ENCODE data around the gene XRCC4. TPM values are rescaled to one million over a fixed set of nuclear protein-coding genes. Genes with fewer than 3 reads are reported as not detected.

Gene XRCC4
- total RNA-seq, 1 donor from 2014 or later, result 12.9 TPM

GRCh38 chr5:83370957-83371356 is 293.6 kb downstream of the XRCC4 start:
- Mint-ChIP-seq H3K4me3 (ENCODE audit: low read depth) (no peak overlapping the region), H3K36me3 (ENCODE audit: insufficient read depth) (no peaks in the 10 kb centered on the region), H3K4me1 (ENCODE audit: low read depth) (peaks cover 24% of the 10 kb centered on the region), H3K27me3 (peaks cover 17% of the 10 kb centered on the region), H3K27ac (no peak overlapping the region), H3K9me3 (ENCODE audit: low read depth) (peaks cover 8% of the 10 kb centered on the region)
- no peak for DNase-seq (ENCODE audit: low spot score, unreplicated experiment)
- TF ChIP-seq CTCF (IDR thresholded peaks at IDR 0.05; ENCODE audit: unreplicated experiment), result no peak

- H3K4me1 Mint-ChIP-seq (ENCODE audit: low read depth), result peaks cover 24% of the 10 kb centered on the region
- no peak overlapping the region for H3K27ac Mint-ChIP-seq
- H3K9me3 Mint-ChIP-seq (ENCODE audit: low read depth), result peaks cover 8% of the 10 kb centered on the region
- H3K36me3 Mint-ChIP-seq (ENCODE audit: insufficient read depth), result no peaks in the 10 kb centered on the region
- no peak for DNase-seq (ENCODE audit: low spot score, unreplicated experiment)
- no peak for TF ChIP-seq CTCF (IDR thresholded peaks at IDR 0.05; ENCODE audit: unreplicated experiment)
- H3K4me3 Mint-ChIP-seq (ENCODE audit: low read depth), result no peak overlapping the region
- peaks cover 17% of the 10 kb centered on the region for H3K27me3 Mint-ChIP-seq
Observed at GRCh38 chr5:83371726-83372125, 294.4 kb downstream of the XRCC4 start.

GRCh38 chr5:83374547-83374946 is 297.2 kb downstream of the XRCC4 start:
- Mint-ChIP-seq H3K4me1 (ENCODE audit: low read depth) (peaks cover 24% of the 10 kb centered on the region), H3K27ac (no peak overlapping the region), H3K9me3 (ENCODE audit: low read depth) (peaks cover 6% of the 10 kb centered on the region), H3K4me3 (ENCODE audit: low read depth) (no peak overlapping the region), H3K27me3 (peaks cover 31% of the 10 kb centered on the region), H3K36me3 (ENCODE audit: insufficient read depth) (no peaks in the 10 kb centered on the region)
- no peak for TF ChIP-seq CTCF (IDR thresholded peaks at IDR 0.05; ENCODE audit: unreplicated experiment)
- no peak for DNase-seq (ENCODE audit: low spot score, unreplicated experiment)

- peaks cover 6% of the 10 kb centered on the region for H3K9me3 Mint-ChIP-seq (ENCODE audit: low read depth)
- no peaks in the 10 kb centered on the region for H3K36me3 Mint-ChIP-seq (ENCODE audit: insufficient read depth)
- peaks cover 36% of the 10 kb centered on the region for H3K27me3 Mint-ChIP-seq
- no peak overlapping the region for H3K4me3 Mint-ChIP-seq (ENCODE audit: low read depth)
- DNase-seq (ENCODE audit: low spot score, unreplicated experiment), result no peak
- TF ChIP-seq CTCF (IDR thresholded peaks at IDR 0.05; ENCODE audit: unreplicated experiment), result no peak
- no peak overlapping the region for H3K27ac Mint-ChIP-seq
- H3K4me1 Mint-ChIP-seq (ENCODE audit: low read depth), result peaks cover 24% of the 10 kb centered on the region
Observed at GRCh38 chr5:83375049-83375745, 297.9 kb downstream of the XRCC4 start.

GRCh38 chr5:83376461-83376860 is 299.1 kb downstream of the XRCC4 start:
- Mint-ChIP-seq H3K4me1 (ENCODE audit: low read depth) (peaks cover 19% of the 10 kb centered on the region), H3K9me3 (ENCODE audit: low read depth) (no peaks in the 10 kb centered on the region), H3K4me3 (ENCODE audit: low read depth) (no peak overlapping the region), H3K27me3 (peaks cover 25% of the 10 kb centered on the region), H3K27ac (no peak overlapping the region), H3K36me3 (ENCODE audit: insufficient read depth) (no peaks in the 10 kb centered on the region)
- no peak for TF ChIP-seq CTCF (IDR thresholded peaks at IDR 0.05; ENCODE audit: unreplicated experiment)
- DNase-seq (ENCODE audit: low spot score, unreplicated experiment), result no peak

Measured in progenitor cell of endocrine pancreas (in vitro differentiated cells).